H9 (cell line): Measurements from ENCODE around the gene ACTL7A. TPM values are rescaled to one million over a fixed set of nuclear protein-coding genes. Genes with fewer than 3 reads are reported as not detected.

Source experiments
- DNase-seq: peaks from one replicate; pipeline ENCODE4 v3.0.0-alpha.2; 2017
- H2AFZ ChIP-seq: one replicate; pipeline ENCODE4 v1.6.1; 2013; ENCODE audit warnings: mild to moderate bottlenecking, low read length, control low read depth, moderate library complexity
- H2AK5ac ChIP-seq: 2 replicates; pipeline ENCODE4 v1.6.1; 2013; ENCODE audit warnings: low read length, control low read depth, mixed read lengths; ENCODE audit not compliant: insufficient read length
- H2BK120ac ChIP-seq: one replicate; pipeline ENCODE4 v1.6.1; 2013; ENCODE audit warnings: low read depth, mild to moderate bottlenecking, low read length, control low read depth, inconsistent platforms; ENCODE audit not compliant: poor library complexity, severe bottlenecking
- H2BK12ac ChIP-seq: 2 replicates; pipeline ENCODE4 v1.6.1; 2013; ENCODE audit warnings: low read length, control low read depth, mixed read lengths, low read depth; ENCODE audit not compliant: insufficient read length
- H2BK15ac ChIP-seq: 2 replicates; pipeline ENCODE4 v1.6.1; 2013; ENCODE audit warnings: low read depth, low read length, control low read depth
- H2BK20ac ChIP-seq: one replicate; pipeline ENCODE4 v1.6.1; 2013; ENCODE audit warnings: low read depth, mild to moderate bottlenecking, low read length, control low read depth, inconsistent platforms; ENCODE audit not compliant: poor library complexity, severe bottlenecking
- H2BK5ac ChIP-seq: 2 replicates; pipeline ENCODE4 v1.6.1; 2013; ENCODE audit warnings: low read length, control low read depth, mixed read lengths; ENCODE audit not compliant: insufficient read length
- H3K14ac ChIP-seq: 2 replicates; pipeline ENCODE4 v1.6.1; 2013; ENCODE audit warnings: low read length, control low read depth; ENCODE audit not compliant: insufficient read depth
- H3K18ac ChIP-seq: 2 replicates; pipeline ENCODE4 v1.6.1; 2013; ENCODE audit warnings: low read depth, mild to moderate bottlenecking, mixed read lengths, low read length, control low read depth; ENCODE audit not compliant: insufficient read length
- H3K23ac ChIP-seq: 2 replicates; pipeline ENCODE4 v1.6.1; 2013; ENCODE audit warnings: low read length, control low read depth, mixed read lengths, low read depth; ENCODE audit not compliant: insufficient read length
- H3K23me2 ChIP-seq: 2 replicates; pipeline ENCODE4 v1.6.1; 2013; ENCODE audit warnings: low read depth, mild to moderate bottlenecking, mixed read lengths, low read length, control low read depth; ENCODE audit not compliant: insufficient read length, poor library complexity, severe bottlenecking
- H3K27ac ChIP-seq: 2 replicates; pipeline ENCODE4 v1.5.1; 2013; ENCODE audit warnings: low read length, control low read depth, mixed read lengths, low read depth; ENCODE audit not compliant: insufficient read length
- H3K27me3 ChIP-seq: 2 replicates; pipeline ENCODE4 v1.6.1; 2013; ENCODE audit warnings: low read length, control low read depth, inconsistent platforms; ENCODE audit not compliant: insufficient read depth
- H3K4ac ChIP-seq: 2 replicates; pipeline ENCODE4 v1.6.1; 2013; ENCODE audit warnings: low read depth, mild to moderate bottlenecking, control low read depth, inconsistent platforms, low read length, moderate library complexity
- H3K4me1 ChIP-seq: 2 replicates; pipeline ENCODE4 v1.6.1; 2013; ENCODE audit warnings: low read length, control low read depth, inconsistent platforms; ENCODE audit not compliant: insufficient read depth
- H3K4me2 ChIP-seq: 2 replicates; pipeline ENCODE4 v1.6.1; 2013; ENCODE audit warnings: low read length, control low read depth, mixed read lengths; ENCODE audit not compliant: insufficient read length, insufficient read depth
- H3K56ac ChIP-seq: 2 replicates; pipeline ENCODE4 v1.6.1; 2013; ENCODE audit warnings: low read depth, mild to moderate bottlenecking, mixed read lengths, low read length, control low read depth; ENCODE audit not compliant: insufficient read length
- H3K79me1 ChIP-seq: 2 replicates; pipeline ENCODE4 v1.6.1; 2013; ENCODE audit warnings: low read depth, mild to moderate bottlenecking, moderate library complexity, low read length, control low read depth, inconsistent platforms; ENCODE audit not compliant: insufficient read depth, poor library complexity, severe bottlenecking
- H3K79me2 ChIP-seq: 2 replicates; pipeline ENCODE4 v1.6.1; 2013; ENCODE audit warnings: low read length, control low read depth, inconsistent platforms; ENCODE audit not compliant: insufficient read depth
- H3K9ac ChIP-seq: 2 replicates; pipeline ENCODE4 v1.6.1; 2013; ENCODE audit warnings: low read length, control low read depth, mixed read lengths; ENCODE audit not compliant: insufficient read length; ENCODE audit errors: extremely low read depth
- H3K9me3 ChIP-seq: one replicate; pipeline ENCODE4 v1.6.1; 2013; ENCODE audit warnings: low read depth, low read length, inconsistent platforms; ENCODE audit not compliant: control insufficient read depth
- H3T11ph ChIP-seq: one replicate; pipeline ENCODE4 v1.6.1; 2013; ENCODE audit warnings: mild to moderate bottlenecking, low read length, control low read depth, inconsistent platforms
- H4K20me1 ChIP-seq: one replicate; pipeline ENCODE4 v1.6.1; 2013; ENCODE audit not compliant: control insufficient read depth, insufficient read length, insufficient read depth
- H4K5ac ChIP-seq: 2 replicates; pipeline ENCODE4 v1.6.1; 2013; ENCODE audit warnings: low read depth, mild to moderate bottlenecking, mixed read lengths, low read length, control low read depth; ENCODE audit not compliant: insufficient read length
- H4K8ac ChIP-seq: replicated peaks from 2 replicates; pipeline ENCODE4 v1.6.1; 2013; ENCODE audit warnings: low read length, control low read depth, mixed read lengths, low read depth; ENCODE audit not compliant: insufficient read length
- H4K91ac ChIP-seq: 2 replicates; pipeline ENCODE4 v1.6.1; 2013; ENCODE audit warnings: low read depth, mild to moderate bottlenecking, moderate library complexity, mixed read lengths, low read length, control low read depth; ENCODE audit not compliant: insufficient read length
- H3K27ac Mint-ChIP-seq, 3 experiments: 2 replicates in 2 of 3; 3 replicates in 1 of 3; pipeline ENCODE4 v1.8.0; 2020 to 2021; ENCODE audit warnings: mixed read lengths in 3 of 3, mild to moderate bottlenecking in 1 of 3, moderate library complexity in 1 of 3
- H3K27me3 Mint-ChIP-seq: 2 replicates; pipeline ENCODE4 v1.8.0; 2021; ENCODE audit warnings: low read depth, mild to moderate bottlenecking, moderate library complexity, mixed read lengths
- H3K36me3 Mint-ChIP-seq, 3 experiments: 2 replicates in 2 of 3; 3 replicates in 1 of 3; pipeline ENCODE4 v1.8.0; 2020 to 2021; ENCODE audit warnings: low read depth in 3 of 3, mixed read lengths in 3 of 3; ENCODE audit not compliant: insufficient read depth in 1 of 3
- H3K4me1 Mint-ChIP-seq, 2 experiments: 2 replicates each; pipeline ENCODE4 v1.8.0; 2020; ENCODE audit warnings: mixed read lengths in 2 of 2
- H3K4me3 Mint-ChIP-seq, 2 experiments: 2 replicates in 1 of 2; 3 replicates in 1 of 2; pipeline ENCODE4 v1.8.0; 2020 to 2021; ENCODE audit warnings: mild to moderate bottlenecking in 2 of 2, mixed read lengths in 2 of 2, moderate library complexity in 1 of 2
- H3K9me3 Mint-ChIP-seq, 2 experiments: 2 replicates in 1 of 2; 3 replicates in 1 of 2; pipeline ENCODE4 v1.8.0; 2020; ENCODE audit warnings: mild to moderate bottlenecking in 2 of 2, mixed read lengths in 2 of 2, moderate library complexity in 1 of 2
- WGBS: extraction: QIAGEN DNeasy Blood & Tissue Kit; methylation state at CpG from one replicate; pipeline ENCODE4 v1.1.7; 2013; ENCODE audit warnings: missing lambda C conversion rate, low lambda C conversion rate, mixed read lengths; ENCODE audit not compliant: insufficient read length; ENCODE audit errors: extremely low coverage; 5-methylcytosine and 5-hydroxymethylcytosine counted together
- total RNA-seq: library from RNA; stranded (reverse); gene quantifications from 2 replicates; pipeline ENCODE4 v1.2.1, GENCODE V29; 2021
- TF ChIP-seq, protein P1 (sequence below): fragments of 200-600 bp; sonication (generic); conservative IDR thresholded peaks from 3 replicates; pipeline ENCODE4 v1.8.0; 2021; ENCODE audit warnings: antibody characterized with exemption, mild to moderate bottlenecking

Gene ACTL7A
- total RNA-seq, 1 experiment from 2014 or later, result not detected

DNA sequence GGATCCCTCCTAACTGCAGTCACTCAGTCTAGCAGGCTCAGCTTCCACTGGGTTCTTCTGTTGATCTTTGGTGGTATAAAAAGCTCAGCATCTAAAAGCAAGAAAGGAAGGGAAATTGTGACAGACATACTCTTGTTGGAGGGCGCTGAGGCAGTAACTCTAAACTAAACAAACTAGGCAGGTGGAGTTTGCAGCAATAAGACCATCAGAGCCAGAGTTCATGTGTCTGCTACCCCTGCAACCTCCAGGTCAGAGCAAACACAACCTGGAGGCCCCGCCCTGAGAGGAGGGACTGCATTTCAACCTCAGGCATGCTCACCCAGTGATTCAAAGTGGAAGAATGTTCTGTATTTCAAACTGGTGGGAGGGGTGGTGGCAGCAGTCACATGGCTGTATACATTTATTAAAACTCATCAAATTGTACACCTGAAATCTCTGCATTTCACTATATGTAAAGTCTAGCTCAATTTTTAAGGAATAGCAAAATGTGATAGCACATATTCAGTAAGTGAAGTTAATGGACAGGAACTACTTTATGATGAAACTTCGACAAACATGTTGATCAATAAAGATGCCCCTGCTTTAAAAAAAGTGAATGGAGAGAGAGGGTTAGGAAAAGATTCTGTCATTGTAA, 7.1 kb downstream of the ACTL7A start:
- Histone ChIP-seq H3K9ac (no peak overlapping the region), H3K23me2 (no peaks in the 10 kb centered on the region), H3K27me3 (no peaks in the 10 kb centered on the region), H2AK5ac (no peak overlapping the region), H3K14ac (no peak overlapping the region), H3K79me2 (no peaks in the 10 kb centered on the region), H3K56ac (no peak overlapping the region), H3K79me1 (no peaks in the 10 kb centered on the region), H3K27ac (no peak overlapping the region), H4K91ac (no peak overlapping the region), H4K20me1 (no peaks in the 10 kb centered on the region), H3K9me3 (no peaks in the 10 kb centered on the region), H2AFZ (no peak overlapping the region), H2BK15ac (no peak overlapping the region), H3K23ac (no peak overlapping the region), H3K4me1 (no peaks in the 10 kb centered on the region), H3K18ac (no peak overlapping the region), H2BK20ac (no peak overlapping the region), H4K8ac (no peak overlapping the region), H2BK12ac (no peak overlapping the region), H3K4me2 (no peak overlapping the region), H4K5ac (no peak overlapping the region), H3K4ac (no peak overlapping the region), H3T11ph (no peak overlapping the region), H2BK120ac (no peak overlapping the region), H2BK5ac (no peak overlapping the region)
- no peaks in the 10 kb centered on the region for H3K9me3 Mint-ChIP-seq
- DNase-seq, result no peak
- H3K4me3 Mint-ChIP-seq, result no peak overlapping the region
- no peaks in the 10 kb centered on the region for H3K27me3 Mint-ChIP-seq
- WGBS, result no CpG with 5 or more reads among the region's 3 CpGs
- TF ChIP-seq, protein P1, sequence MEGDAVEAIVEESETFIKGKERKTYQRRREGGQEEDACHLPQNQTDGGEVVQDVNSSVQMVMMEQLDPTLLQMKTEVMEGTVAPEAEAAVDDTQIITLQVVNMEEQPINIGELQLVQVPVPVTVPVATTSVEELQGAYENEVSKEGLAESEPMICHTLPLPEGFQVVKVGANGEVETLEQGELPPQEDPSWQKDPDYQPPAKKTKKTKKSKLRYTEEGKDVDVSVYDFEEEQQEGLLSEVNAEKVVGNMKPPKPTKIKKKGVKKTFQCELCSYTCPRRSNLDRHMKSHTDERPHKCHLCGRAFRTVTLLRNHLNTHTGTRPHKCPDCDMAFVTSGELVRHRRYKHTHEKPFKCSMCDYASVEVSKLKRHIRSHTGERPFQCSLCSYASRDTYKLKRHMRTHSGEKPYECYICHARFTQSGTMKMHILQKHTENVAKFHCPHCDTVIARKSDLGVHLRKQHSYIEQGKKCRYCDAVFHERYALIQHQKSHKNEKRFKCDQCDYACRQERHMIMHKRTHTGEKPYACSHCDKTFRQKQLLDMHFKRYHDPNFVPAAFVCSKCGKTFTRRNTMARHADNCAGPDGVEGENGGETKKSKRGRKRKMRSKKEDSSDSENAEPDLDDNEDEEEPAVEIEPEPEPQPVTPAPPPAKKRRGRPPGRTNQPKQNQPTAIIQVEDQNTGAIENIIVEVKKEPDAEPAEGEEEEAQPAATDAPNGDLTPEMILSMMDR, result no peak
- no peak overlapping the region for H3K27ac Mint-ChIP-seq
- H3K4me1 Mint-ChIP-seq, result no peaks in the 10 kb centered on the region
- H3K36me3 Mint-ChIP-seq, result peaks cover 13 to 49% (median 27%) of the 10 kb centered on the region in 3 experiments
